ENCODE measurements around the gene DNM3. TPM values are rescaled to one million over a fixed set of nuclear protein-coding genes. Genes with fewer than 3 reads are reported as not detected.
A peak's percentile ranks its signal among the peaks of the same experiment; 100 is the strongest.
"Not testable (repeated sequence)": the region's sequence is repeated elsewhere in the genome, so short reads cannot be mapped to it uniquely, and the experiment has no call there.

The DNM3 gene
- total RNA-seq, 1 donor from 2014 or later = 4.7 TPM

DNA sequence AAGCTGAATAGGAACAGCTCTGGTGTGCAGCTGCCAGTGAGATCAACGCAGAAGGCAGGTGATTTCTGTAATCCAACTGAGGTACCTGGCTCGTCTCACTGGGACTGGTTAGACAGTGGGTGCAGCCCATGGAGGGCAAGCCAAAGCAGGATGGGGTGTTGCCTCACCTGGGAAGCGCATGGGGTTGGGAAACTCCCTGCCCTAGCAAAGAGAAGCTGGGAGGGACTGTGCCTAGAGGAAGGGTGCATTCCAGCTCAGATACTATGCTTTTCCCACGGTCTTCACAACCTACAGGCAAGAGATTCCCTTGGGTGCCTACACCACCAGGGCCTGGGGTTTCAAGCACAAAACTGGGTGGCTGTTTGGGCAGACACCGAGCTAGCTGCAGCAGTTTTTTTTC, 183.2 kb downstream of the DNM3 start:
- H2AFZ ChIP-seq (ENCODE audit: low read depth, low read length) = no peak overlapping the region
- H3K36me3 ChIP-seq (ENCODE audit: insufficient read depth, low read length) = no peaks in the 10 kb centered on the region
- no peak overlapping the region for H3K4me3 ChIP-seq (ENCODE audit: insufficient read depth, low read depth, low read length)
- no peak overlapping the region for H3K27ac Mint-ChIP-seq (ENCODE audit: unreplicated experiment)
- H3K27me3 ChIP-seq (ENCODE audit: insufficient read depth, low read length) = no peaks in the 10 kb centered on the region
- no peaks in the 10 kb centered on the region for H3K36me3 Mint-ChIP-seq (ENCODE audit: low read depth, unreplicated experiment)
- H3K4me1 Mint-ChIP-seq (ENCODE audit: low read depth, unreplicated experiment) = no peaks in the 10 kb centered on the region
- no peaks in the 10 kb centered on the region for H3K4me1 ChIP-seq (ENCODE audit: insufficient read depth, low read length)
- H3K9me3 Mint-ChIP-seq (ENCODE audit: unreplicated experiment) = peaks cover 7% of the 10 kb centered on the region
- H3K4me3 Mint-ChIP-seq (ENCODE audit: unreplicated experiment) = no peak overlapping the region
- TF ChIP-seq, protein P1, sequence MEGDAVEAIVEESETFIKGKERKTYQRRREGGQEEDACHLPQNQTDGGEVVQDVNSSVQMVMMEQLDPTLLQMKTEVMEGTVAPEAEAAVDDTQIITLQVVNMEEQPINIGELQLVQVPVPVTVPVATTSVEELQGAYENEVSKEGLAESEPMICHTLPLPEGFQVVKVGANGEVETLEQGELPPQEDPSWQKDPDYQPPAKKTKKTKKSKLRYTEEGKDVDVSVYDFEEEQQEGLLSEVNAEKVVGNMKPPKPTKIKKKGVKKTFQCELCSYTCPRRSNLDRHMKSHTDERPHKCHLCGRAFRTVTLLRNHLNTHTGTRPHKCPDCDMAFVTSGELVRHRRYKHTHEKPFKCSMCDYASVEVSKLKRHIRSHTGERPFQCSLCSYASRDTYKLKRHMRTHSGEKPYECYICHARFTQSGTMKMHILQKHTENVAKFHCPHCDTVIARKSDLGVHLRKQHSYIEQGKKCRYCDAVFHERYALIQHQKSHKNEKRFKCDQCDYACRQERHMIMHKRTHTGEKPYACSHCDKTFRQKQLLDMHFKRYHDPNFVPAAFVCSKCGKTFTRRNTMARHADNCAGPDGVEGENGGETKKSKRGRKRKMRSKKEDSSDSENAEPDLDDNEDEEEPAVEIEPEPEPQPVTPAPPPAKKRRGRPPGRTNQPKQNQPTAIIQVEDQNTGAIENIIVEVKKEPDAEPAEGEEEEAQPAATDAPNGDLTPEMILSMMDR (IDR thresholded peaks at IDR 0.05; ENCODE audit: insufficient read depth, low read depth, low read length) = no peak
- TF ChIP-seq EZH2 (IDR thresholded peaks at IDR 0.05; ENCODE audit: insufficient read depth, low read length) = no peak
- no peak for DNase-seq (ENCODE audit: low read depth)
- no peak overlapping the region for H3K4me2 ChIP-seq (ENCODE audit: low read length)
- no peaks in the 10 kb centered on the region for H3K79me2 ChIP-seq (ENCODE audit: insufficient read depth, low read length)
- no peak overlapping the region for H3K9ac ChIP-seq (ENCODE audit: low read length)
- H3K27me3 Mint-ChIP-seq (ENCODE audit: low read depth, unreplicated experiment) = no peaks in the 10 kb centered on the region
- no peaks in the 10 kb centered on the region for H3K9me3 ChIP-seq (ENCODE audit: insufficient read depth, low read depth, low read length)
- no peaks in the 10 kb centered on the region for H4K20me1 ChIP-seq (ENCODE audit: insufficient read depth, low read length)
- no peak for FAIRE-seq
- no peak overlapping the region for H3K27ac ChIP-seq (ENCODE audit: low read depth, low read length)

DNA sequence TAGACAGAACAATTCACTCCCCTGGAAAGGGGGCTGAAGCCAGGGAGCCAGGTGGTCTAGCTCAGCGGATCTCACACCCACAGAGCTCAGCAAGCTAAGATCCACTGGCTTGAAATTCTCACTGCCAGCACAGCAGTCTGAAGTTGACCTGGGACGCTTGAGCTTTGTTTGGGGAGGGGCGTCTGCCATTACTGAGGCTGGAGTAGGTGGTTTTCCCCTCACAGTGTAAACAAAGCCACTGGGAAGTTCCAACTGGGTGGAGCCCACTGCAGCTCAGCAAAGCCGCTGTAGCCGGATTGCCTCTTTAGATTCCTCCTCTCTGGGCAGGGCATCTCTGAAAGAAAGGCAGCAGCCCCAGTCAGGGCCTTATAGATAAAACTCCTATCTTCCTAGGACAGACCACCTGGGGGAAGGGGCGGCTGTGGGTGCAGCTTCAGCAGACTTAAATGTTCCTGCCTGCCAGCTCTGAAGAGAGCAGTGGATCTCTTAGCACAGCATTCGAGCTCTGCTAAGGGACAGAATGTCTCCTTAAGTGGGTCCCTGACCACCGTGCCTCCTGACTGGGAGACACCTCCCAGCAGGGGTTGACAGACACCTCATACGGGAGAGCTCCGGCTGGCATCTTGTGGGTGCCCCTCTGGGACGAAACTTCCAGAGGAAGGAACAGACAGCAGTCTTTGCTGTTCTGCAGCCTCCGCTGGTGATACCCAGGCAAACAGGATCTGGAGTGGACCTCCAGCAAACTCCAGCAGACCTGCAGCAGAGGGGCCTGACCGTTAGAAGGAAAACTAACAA, 183.8 kb downstream of the DNM3 start:
- H4K20me1 ChIP-seq (ENCODE audit: insufficient read depth, low read length); H3K36me3 Mint-ChIP-seq (ENCODE audit: low read depth, unreplicated experiment); H3K4me2 ChIP-seq (ENCODE audit: low read length); H3K4me1 ChIP-seq (ENCODE audit: insufficient read depth, low read length); H3K4me3 ChIP-seq (ENCODE audit: insufficient read depth, low read depth, low read length); H3K79me2 ChIP-seq (ENCODE audit: insufficient read depth, low read length); H3K27ac Mint-ChIP-seq (ENCODE audit: unreplicated experiment); H3K27me3 ChIP-seq (ENCODE audit: insufficient read depth, low read length); H2AFZ ChIP-seq (ENCODE audit: low read depth, low read length); H3K9me3 Mint-ChIP-seq (ENCODE audit: unreplicated experiment); H3K9me3 ChIP-seq (ENCODE audit: insufficient read depth, low read depth, low read length); H3K9ac ChIP-seq (ENCODE audit: low read length); H3K27ac ChIP-seq (ENCODE audit: low read depth, low read length); H3K36me3 ChIP-seq (ENCODE audit: insufficient read depth, low read length); H3K4me1 Mint-ChIP-seq (ENCODE audit: low read depth, unreplicated experiment); H3K4me3 Mint-ChIP-seq (ENCODE audit: unreplicated experiment); H3K27me3 Mint-ChIP-seq (ENCODE audit: low read depth, unreplicated experiment); FAIRE-seq; DNase-seq (ENCODE audit: low read depth): not testable (repeated sequence)

DNA sequence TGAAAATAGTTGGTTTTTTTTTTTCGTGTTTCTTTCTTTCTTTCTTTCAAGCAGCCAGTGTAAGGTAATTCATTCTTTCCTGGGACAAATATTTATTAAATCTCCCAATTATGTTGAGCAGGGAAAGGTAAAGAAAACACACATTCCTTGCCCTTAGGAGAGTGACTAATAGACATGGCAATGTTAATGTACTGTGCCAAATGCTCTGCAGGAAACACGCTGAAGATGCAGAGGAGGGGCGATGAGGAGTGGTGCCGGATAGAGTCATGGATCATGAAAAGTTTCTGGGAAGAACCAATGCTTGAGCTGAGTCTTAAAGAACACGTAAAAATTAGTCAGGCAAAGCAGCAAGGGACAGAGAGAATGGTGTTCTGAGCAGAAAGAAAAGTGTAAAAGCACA, 199.2 kb downstream of the DNM3 start:
- DNase-seq (ENCODE audit: low read depth) (peak; percentile 90), FAIRE-seq (no peak)
- Mint-ChIP-seq H3K27ac (ENCODE audit: unreplicated experiment) (no peak overlapping the region), H3K4me1 (ENCODE audit: low read depth, unreplicated experiment) (peaks cover 11% of the 10 kb centered on the region), H3K4me3 (ENCODE audit: unreplicated experiment) (no peak overlapping the region), H3K27me3 (ENCODE audit: low read depth, unreplicated experiment) (no peaks in the 10 kb centered on the region), H3K36me3 (ENCODE audit: low read depth, unreplicated experiment) (no peaks in the 10 kb centered on the region), H3K9me3 (ENCODE audit: unreplicated experiment) (no peaks in the 10 kb centered on the region)
- Histone ChIP-seq H3K4me1 (ENCODE audit: insufficient read depth, low read length) (peaks cover 14% of the 10 kb centered on the region), H3K4me3 (ENCODE audit: insufficient read depth, low read depth, low read length) (no peak overlapping the region), H3K27me3 (ENCODE audit: insufficient read depth, low read length) (no peaks in the 10 kb centered on the region), H3K9me3 (ENCODE audit: insufficient read depth, low read depth, low read length) (no peaks in the 10 kb centered on the region), H3K27ac (ENCODE audit: low read depth, low read length) (peak overlapping the region; percentile 11), H3K9ac (ENCODE audit: low read length) (no peak overlapping the region), H3K4me2 (ENCODE audit: low read length) (peak overlapping the region; percentile 45), H4K20me1 (ENCODE audit: insufficient read depth, low read length) (no peaks in the 10 kb centered on the region), H3K79me2 (ENCODE audit: insufficient read depth, low read length) (no peaks in the 10 kb centered on the region), H2AFZ (ENCODE audit: low read depth, low read length) (peak overlapping the region; percentile 3), H3K36me3 (ENCODE audit: insufficient read depth, low read length) (no peaks in the 10 kb centered on the region)
- no peak for TF ChIP-seq EZH2 (IDR thresholded peaks at IDR 0.05; ENCODE audit: insufficient read depth, low read length)
- TF ChIP-seq, protein P1 (IDR thresholded peaks at IDR 0.05; ENCODE audit: insufficient read depth, low read depth, low read length) = no peak
